ENCODE measurements around the gene TBC1D25. TPM values are rescaled to one million over a fixed set of nuclear protein-coding genes. Genes with fewer than 3 reads are reported as not detected.

The TBC1D25 gene
- total and polyA plus RNA-seq, 2 experiments from 2014 or later, result 1.9 to 4.5 TPM

DNA sequence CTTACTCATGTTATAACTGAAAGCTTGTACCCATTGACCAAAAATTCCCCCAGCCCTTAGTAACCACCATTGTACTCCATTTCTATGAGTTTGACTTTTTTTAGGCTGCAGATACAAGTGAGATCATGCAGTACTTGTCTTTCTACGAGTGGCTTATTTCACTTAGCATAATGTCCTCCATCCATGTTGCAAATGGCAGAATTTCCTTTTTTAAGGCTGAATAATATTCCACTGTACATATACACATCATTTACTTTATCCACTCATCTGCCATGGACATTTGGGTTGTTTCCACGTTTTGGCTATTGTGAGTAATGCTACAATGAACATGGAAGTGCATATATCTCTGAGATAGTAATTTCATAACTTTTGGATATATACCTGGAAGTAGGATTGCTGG, 45.2 kb downstream of the TBC1D25 start:
- no peak overlapping the region for H2AFZ ChIP-seq
- no peaks in the 10 kb centered on the region for H3K27me3 ChIP-seq (ENCODE audit: insufficient read depth)
- no peaks in the 10 kb centered on the region for H3K4me1 ChIP-seq (ENCODE audit: insufficient read depth)
- no peaks in the 10 kb centered on the region for H4K20me1 ChIP-seq (replicated peaks; ENCODE audit: insufficient read depth)
- H3K4me1 Mint-ChIP-seq, result no peaks in the 10 kb centered on the region; the same call in 2 of the 3 replicates
- H3K27ac Mint-ChIP-seq, result no peak overlapping the region
- no peak for TF ChIP-seq ZNF114 (CRISPR knock-in tag; IDR thresholded peaks at IDR 0.05)
- TF ChIP-seq, protein P1, sequence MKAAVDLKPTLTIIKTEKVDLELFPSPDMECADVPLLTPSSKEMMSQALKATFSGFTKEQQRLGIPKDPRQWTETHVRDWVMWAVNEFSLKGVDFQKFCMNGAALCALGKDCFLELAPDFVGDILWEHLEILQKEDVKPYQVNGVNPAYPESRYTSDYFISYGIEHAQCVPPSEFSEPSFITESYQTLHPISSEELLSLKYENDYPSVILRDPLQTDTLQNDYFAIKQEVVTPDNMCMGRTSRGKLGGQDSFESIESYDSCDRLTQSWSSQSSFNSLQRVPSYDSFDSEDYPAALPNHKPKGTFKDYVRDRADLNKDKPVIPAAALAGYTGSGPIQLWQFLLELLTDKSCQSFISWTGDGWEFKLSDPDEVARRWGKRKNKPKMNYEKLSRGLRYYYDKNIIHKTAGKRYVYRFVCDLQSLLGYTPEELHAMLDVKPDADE (IDR thresholded peaks at IDR 0.05), result no peak
- no peak for TF ChIP-seq JUNB (IDR thresholded peaks at IDR 0.05; ENCODE audit: unreplicated experiment)
- TF ChIP-seq NANOG (IDR thresholded peaks at IDR 0.05; ENCODE audit: borderline replicate concordance), result no peak
- TF ChIP-seq, protein P2, sequence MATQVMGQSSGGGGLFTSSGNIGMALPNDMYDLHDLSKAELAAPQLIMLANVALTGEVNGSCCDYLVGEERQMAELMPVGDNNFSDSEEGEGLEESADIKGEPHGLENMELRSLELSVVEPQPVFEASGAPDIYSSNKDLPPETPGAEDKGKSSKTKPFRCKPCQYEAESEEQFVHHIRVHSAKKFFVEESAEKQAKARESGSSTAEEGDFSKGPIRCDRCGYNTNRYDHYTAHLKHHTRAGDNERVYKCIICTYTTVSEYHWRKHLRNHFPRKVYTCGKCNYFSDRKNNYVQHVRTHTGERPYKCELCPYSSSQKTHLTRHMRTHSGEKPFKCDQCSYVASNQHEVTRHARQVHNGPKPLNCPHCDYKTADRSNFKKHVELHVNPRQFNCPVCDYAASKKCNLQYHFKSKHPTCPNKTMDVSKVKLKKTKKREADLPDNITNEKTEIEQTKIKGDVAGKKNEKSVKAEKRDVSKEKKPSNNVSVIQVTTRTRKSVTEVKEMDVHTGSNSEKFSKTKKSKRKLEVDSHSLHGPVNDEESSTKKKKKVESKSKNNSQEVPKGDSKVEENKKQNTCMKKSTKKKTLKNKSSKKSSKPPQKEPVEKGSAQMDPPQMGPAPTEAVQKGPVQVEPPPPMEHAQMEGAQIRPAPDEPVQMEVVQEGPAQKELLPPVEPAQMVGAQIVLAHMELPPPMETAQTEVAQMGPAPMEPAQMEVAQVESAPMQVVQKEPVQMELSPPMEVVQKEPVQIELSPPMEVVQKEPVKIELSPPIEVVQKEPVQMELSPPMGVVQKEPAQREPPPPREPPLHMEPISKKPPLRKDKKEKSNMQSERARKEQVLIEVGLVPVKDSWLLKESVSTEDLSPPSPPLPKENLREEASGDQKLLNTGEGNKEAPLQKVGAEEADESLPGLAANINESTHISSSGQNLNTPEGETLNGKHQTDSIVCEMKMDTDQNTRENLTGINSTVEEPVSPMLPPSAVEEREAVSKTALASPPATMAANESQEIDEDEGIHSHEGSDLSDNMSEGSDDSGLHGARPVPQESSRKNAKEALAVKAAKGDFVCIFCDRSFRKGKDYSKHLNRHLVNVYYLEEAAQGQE (IDR thresholded peaks at IDR 0.05; ENCODE audit: unreplicated experiment), result no peak
- TF ChIP-seq EZH2phosphoT487 (IDR thresholded peaks at IDR 0.05; ENCODE audit: unreplicated experiment), result no peak
- no peak for TF ChIP-seq STAT1 (IDR thresholded peaks at IDR 0.05; ENCODE audit: unreplicated experiment)
- TF ChIP-seq, protein P3, sequence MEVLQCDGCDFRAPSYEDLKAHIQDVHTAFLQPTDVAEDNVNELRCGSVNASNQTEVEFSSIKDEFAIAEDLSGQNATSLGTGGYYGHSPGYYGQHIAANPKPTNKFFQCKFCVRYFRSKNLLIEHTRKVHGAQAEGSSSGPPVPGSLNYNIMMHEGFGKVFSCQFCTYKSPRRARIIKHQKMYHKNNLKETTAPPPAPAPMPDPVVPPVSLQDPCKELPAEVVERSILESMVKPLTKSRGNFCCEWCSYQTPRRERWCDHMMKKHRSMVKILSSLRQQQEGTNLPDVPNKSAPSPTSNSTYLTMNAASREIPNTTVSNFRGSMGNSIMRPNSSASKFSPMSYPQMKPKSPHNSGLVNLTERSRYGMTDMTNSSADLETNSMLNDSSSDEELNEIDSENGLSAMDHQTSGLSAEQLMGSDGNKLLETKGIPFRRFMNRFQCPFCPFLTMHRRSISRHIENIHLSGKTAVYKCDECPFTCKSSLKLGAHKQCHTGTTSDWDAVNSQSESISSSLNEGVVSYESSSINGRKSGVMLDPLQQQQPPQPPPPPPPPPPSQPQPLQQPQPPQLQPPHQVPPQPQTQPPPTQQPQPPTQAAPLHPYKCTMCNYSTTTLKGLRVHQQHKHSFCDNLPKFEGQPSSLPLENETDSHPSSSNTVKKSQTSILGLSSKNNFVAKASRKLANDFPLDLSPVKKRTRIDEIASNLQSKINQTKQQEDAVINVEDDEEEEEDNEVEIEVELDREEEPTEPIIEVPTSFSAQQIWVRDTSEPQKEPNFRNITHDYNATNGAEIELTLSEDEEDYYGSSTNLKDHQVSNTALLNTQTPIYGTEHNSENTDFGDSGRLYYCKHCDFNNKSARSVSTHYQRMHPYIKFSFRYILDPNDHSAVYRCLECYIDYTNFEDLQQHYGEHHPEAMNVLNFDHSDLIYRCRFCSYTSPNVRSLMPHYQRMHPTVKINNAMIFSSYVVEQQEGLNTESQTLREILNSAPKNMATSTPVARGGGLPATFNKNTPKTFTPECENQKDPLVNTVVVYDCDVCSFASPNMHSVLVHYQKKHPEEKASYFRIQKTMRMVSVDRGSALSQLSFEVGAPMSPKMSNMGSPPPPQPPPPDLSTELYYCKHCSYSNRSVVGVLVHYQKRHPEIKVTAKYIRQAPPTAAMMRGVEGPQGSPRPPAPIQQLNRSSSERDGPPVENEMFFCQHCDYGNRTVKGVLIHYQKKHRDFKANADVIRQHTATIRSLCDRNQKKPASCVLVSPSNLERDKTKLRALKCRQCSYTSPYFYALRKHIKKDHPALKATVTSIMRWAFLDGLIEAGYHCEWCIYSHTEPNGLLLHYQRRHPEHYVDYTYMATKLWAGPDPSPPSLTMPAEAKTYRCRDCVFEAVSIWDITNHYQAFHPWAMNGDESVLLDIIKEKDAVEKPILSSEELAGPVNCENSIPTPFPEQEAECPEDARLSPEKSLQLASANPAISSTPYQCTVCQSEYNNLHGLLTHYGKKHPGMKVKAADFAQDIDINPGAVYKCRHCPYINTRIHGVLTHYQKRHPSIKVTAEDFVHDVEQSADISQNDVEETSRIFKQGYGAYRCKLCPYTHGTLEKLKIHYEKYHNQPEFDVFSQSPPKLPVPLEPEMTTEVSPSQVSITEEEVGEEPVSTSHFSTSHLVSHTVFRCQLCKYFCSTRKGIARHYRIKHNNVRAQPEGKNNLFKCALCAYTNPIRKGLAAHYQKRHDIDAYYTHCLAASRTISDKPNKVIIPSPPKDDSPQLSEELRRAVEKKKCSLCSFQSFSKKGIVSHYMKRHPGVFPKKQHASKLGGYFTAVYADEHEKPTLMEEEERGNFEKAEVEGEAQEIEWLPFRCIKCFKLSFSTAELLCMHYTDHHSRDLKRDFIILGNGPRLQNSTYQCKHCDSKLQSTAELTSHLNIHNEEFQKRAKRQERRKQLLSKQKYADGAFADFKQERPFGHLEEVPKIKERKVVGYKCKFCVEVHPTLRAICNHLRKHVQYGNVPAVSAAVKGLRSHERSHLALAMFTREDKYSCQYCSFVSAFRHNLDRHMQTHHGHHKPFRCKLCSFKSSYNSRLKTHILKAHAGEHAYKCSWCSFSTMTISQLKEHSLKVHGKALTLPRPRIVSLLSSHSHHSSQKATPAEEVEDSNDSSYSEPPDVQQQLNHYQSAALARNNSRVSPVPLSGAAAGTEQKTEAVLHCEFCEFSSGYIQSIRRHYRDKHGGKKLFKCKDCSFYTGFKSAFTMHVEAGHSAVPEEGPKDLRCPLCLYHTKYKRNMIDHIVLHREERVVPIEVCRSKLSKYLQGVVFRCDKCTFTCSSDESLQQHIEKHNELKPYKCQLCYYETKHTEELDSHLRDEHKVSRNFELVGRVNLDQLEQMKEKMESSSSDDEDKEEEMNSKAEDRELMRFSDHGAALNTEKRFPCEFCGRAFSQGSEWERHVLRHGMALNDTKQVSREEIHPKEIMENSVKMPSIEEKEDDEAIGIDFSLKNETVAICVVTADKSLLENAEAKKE (CRISPR knock-in tag; IDR thresholded peaks at IDR 0.05), result no peak
- TF ChIP-seq CREB1 (CRISPR knock-in tag; IDR thresholded peaks at IDR 0.05; ENCODE audit: low read depth), result no peak
- no peak for TF ChIP-seq CTCF (conservative IDR thresholded peaks at IDR 0.05; ENCODE audit: low read depth in 2 of 2)
- TF ChIP-seq ZNF331 (CRISPR knock-in tag; IDR thresholded peaks at IDR 0.05; ENCODE audit: low read depth), result no peak
- H3K79me2 ChIP-seq (replicated peaks; ENCODE audit: insufficient read depth), result no peaks in the 10 kb centered on the region
- no peak overlapping the region for H3K27ac ChIP-seq (ENCODE audit: low read depth)
- H3K9me3 Mint-ChIP-seq, result no peaks in the 10 kb centered on the region
- no peaks in the 10 kb centered on the region for H3F3A ChIP-seq (replicated peaks; ENCODE audit: low read depth)
- H3K9me2 ChIP-seq (ENCODE audit: insufficient read depth), result no peaks in the 10 kb centered on the region
- H3K27me3 Mint-ChIP-seq (ENCODE audit: insufficient read depth, low read depth, poor library complexity), result peaks cover 1% of the 10 kb centered on the region
- no peaks in the 10 kb centered on the region for H3K36me3 ChIP-seq (ENCODE audit: insufficient read depth)
- ATAC-seq, result no peak
- peaks cover 6% of the 10 kb centered on the region; the same call in 2 of the 3 replicates for H3K36me3 Mint-ChIP-seq (ENCODE audit: low read depth)
- H3K4me3 ChIP-seq, result no peak overlapping the region
- no peak overlapping the region for H3K4me2 ChIP-seq
- no peak for DNase-seq (ENCODE audit: low spot score)
- H3K4me3 Mint-ChIP-seq, result no peak overlapping the region

All from GM23338 (cell line).